Progenitor cell of endocrine pancreas (in vitro differentiated cells): ENCODE measurements around the gene ADAMTS12. TPM values are rescaled to one million over a fixed set of nuclear protein-coding genes. Genes with fewer than 3 reads are reported as not detected.

Experiments used
- DNase-seq: peaks from one replicate; pipeline ENCODE4 v3.0.0; 2021; ENCODE audit warnings: low spot score; ENCODE audit not compliant: unreplicated experiment
- H3K27ac Mint-ChIP-seq: 2 replicates; pipeline ENCODE4 v1.8.0; 2021; ENCODE audit warnings: mild to moderate bottlenecking, moderate library complexity, mixed read lengths
- H3K27me3 Mint-ChIP-seq: 2 replicates; pipeline ENCODE4 v1.8.0; 2021; ENCODE audit warnings: mixed read lengths
- H3K36me3 Mint-ChIP-seq: 2 replicates; pipeline ENCODE4 v1.8.0; 2022; ENCODE audit warnings: mixed read lengths; ENCODE audit not compliant: insufficient read depth
- H3K4me1 Mint-ChIP-seq: 2 replicates; pipeline ENCODE4 v1.8.0; 2021; ENCODE audit warnings: low read depth, mixed read lengths
- H3K4me3 Mint-ChIP-seq: 2 replicates; pipeline ENCODE4 v1.8.0; 2021; ENCODE audit warnings: low read depth, mild to moderate bottlenecking, moderate library complexity, mixed read lengths
- H3K9me3 Mint-ChIP-seq: 2 replicates; pipeline ENCODE4 v1.8.0; 2021; ENCODE audit warnings: low read depth, mixed read lengths
- total RNA-seq: library from RNA; stranded (reverse); gene quantifications from 2 replicates; pipeline ENCODE4 v1.2.1, GENCODE V29; 2021
- TF ChIP-seq, protein P1 (sequence below): fragments of 200-600 bp; sonication (generic); IDR thresholded peaks from one replicate; pipeline ENCODE4 v1.5.0; 2021; ENCODE audit warnings: antibody characterized with exemption, mild to moderate bottlenecking; ENCODE audit not compliant: unreplicated experiment

Gene ADAMTS12
- total RNA-seq, 1 donor from 2014 or later: 5.2 TPM

DNA sequence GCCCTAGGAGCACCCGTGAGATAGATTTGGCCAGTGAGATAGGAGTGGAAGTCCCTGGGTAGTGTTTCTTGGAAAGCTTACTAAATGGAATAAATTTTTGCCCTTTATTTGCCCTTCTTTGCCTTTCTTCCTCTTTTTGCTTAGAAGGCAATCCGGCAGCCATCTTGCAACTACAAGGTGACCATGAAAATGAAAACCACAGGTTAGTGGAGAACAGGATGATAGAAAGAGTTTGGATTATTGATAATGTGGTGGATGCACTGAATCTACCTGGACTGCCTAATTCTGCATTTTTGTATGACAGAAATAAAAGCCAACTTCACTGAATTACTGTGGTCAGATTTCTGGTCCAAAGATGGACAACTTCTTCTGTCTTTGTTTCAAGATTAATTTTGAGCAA lies 417.8 kb downstream of the ADAMTS12 start:
- H3K9me3 Mint-ChIP-seq: no peaks in the 10 kb centered on the region
- no peak overlapping the region for H3K4me3 Mint-ChIP-seq
- no peaks in the 10 kb centered on the region for H3K4me1 Mint-ChIP-seq
- TF ChIP-seq, protein P1, sequence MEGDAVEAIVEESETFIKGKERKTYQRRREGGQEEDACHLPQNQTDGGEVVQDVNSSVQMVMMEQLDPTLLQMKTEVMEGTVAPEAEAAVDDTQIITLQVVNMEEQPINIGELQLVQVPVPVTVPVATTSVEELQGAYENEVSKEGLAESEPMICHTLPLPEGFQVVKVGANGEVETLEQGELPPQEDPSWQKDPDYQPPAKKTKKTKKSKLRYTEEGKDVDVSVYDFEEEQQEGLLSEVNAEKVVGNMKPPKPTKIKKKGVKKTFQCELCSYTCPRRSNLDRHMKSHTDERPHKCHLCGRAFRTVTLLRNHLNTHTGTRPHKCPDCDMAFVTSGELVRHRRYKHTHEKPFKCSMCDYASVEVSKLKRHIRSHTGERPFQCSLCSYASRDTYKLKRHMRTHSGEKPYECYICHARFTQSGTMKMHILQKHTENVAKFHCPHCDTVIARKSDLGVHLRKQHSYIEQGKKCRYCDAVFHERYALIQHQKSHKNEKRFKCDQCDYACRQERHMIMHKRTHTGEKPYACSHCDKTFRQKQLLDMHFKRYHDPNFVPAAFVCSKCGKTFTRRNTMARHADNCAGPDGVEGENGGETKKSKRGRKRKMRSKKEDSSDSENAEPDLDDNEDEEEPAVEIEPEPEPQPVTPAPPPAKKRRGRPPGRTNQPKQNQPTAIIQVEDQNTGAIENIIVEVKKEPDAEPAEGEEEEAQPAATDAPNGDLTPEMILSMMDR: no peak
- DNase-seq: no peak
- H3K36me3 Mint-ChIP-seq: peaks cover 46% of the 10 kb centered on the region
- H3K27me3 Mint-ChIP-seq: no peaks in the 10 kb centered on the region
- no peak overlapping the region for H3K27ac Mint-ChIP-seq

Other genes starting within 250 kb of the ADAMTS12 start
- not detected in 2 replicates for gene RXFP3, start 44.4 kb upstream of the ADAMTS12 start, total RNA-seq
- 2.4 and 4.2 TPM in 2 replicates for gene SLC45A2, start 92.7 kb upstream of the ADAMTS12 start, total RNA-seq
- gene AMACR, start 116.1 kb upstream of the ADAMTS12 start, total RNA-seq: 22.0 and 22.1 TPM in 2 replicates
- gene C1QTNF3, start 151.2 kb upstream of the ADAMTS12 start, total RNA-seq: 9.6 and 11.0 TPM in 2 replicates